ENCODE results near the gene BDNF.
A peak's percentile ranks its signal among the peaks of the same experiment; 100 is the strongest.

Gene BDNF

GRCh38 chr11:27618281-27618915 is 81.9 kb downstream of the BDNF start:
- Histone ChIP-seq H3K4me3 (ENCODE audit: low read length, poor library complexity, severe bottlenecking) (peak overlapping the region; percentile 9), H3K27me3 (ENCODE audit: insufficient read depth, low read length, poor library complexity, severe bottlenecking) (no peaks in the 10 kb centered on the region), H4K20me1 (ENCODE audit: insufficient read depth, low read length, poor library complexity, severe bottlenecking) (no peaks in the 10 kb centered on the region), H3K36me3 (ENCODE audit: insufficient read depth, low read length) (no peaks in the 10 kb centered on the region), H3K4me2 (ENCODE audit: low read depth, low read length, poor library complexity, severe bottlenecking) (peak overlapping the region; percentile 59), H3K79me2 (ENCODE audit: insufficient read depth, low read length) (no peaks in the 10 kb centered on the region), H3F3A (ENCODE audit: low read depth) (no peaks in the 10 kb centered on the region), H3K9me3 (ENCODE audit: insufficient read depth, low read depth, low read length) (no peaks in the 10 kb centered on the region), H2AFZ (ENCODE audit: low read length) (no peak overlapping the region), H3K9me2 (replicated peaks; ENCODE audit: low read depth, low read length) (no peaks in the 10 kb centered on the region), H3K4me1 (ENCODE audit: insufficient read depth, low read length, poor library complexity, severe bottlenecking) (peaks cover 13% of the 10 kb centered on the region), H3K9ac (ENCODE audit: low read depth, low read length, poor library complexity, severe bottlenecking) (no peak overlapping the region)
- TF ChIP-seq EZH2phosphoT487 (IDR thresholded peaks at IDR 0.05; ENCODE audit: borderline replicate concordance) (no peak), CTCF (conservative IDR thresholded peaks at IDR 0.05; ENCODE audit: low read length) (no peak)

GRCh38 chr11:27616711-27617110 is 83.5 kb downstream of the BDNF start:
- no peaks in the 10 kb centered on the region for H3K27me3 ChIP-seq (ENCODE audit: insufficient read depth, low read length, poor library complexity, severe bottlenecking)
- no peaks in the 10 kb centered on the region for H3K79me2 ChIP-seq (ENCODE audit: insufficient read depth, low read length)
- no peak overlapping the region for H2AFZ ChIP-seq (ENCODE audit: low read length)
- H3K4me1 ChIP-seq (ENCODE audit: insufficient read depth, low read length, poor library complexity, severe bottlenecking): peaks cover 13% of the 10 kb centered on the region
- H3F3A ChIP-seq (ENCODE audit: low read depth): no peaks in the 10 kb centered on the region
- no peak overlapping the region for H3K4me3 ChIP-seq (ENCODE audit: low read length, poor library complexity, severe bottlenecking)
- no peak for TF ChIP-seq CTCF (conservative IDR thresholded peaks at IDR 0.05; ENCODE audit: low read length)
- TF ChIP-seq EZH2phosphoT487 (IDR thresholded peaks at IDR 0.05; ENCODE audit: borderline replicate concordance): no peak
- no peaks in the 10 kb centered on the region for H3K36me3 ChIP-seq (ENCODE audit: insufficient read depth, low read length)
- H3K9ac ChIP-seq (ENCODE audit: low read depth, low read length, poor library complexity, severe bottlenecking): no peak overlapping the region
- H3K9me2 ChIP-seq (replicated peaks; ENCODE audit: low read depth, low read length): no peaks in the 10 kb centered on the region
- H3K9me3 ChIP-seq (ENCODE audit: insufficient read depth, low read depth, low read length): no peaks in the 10 kb centered on the region
- H4K20me1 ChIP-seq (ENCODE audit: insufficient read depth, low read length, poor library complexity, severe bottlenecking): no peaks in the 10 kb centered on the region
- H3K4me2 ChIP-seq (ENCODE audit: low read depth, low read length, poor library complexity, severe bottlenecking): no peak overlapping the region

GRCh38 chr11:27615833-27616232 is 84.4 kb downstream of the BDNF start:
- TF ChIP-seq EZH2phosphoT487 (IDR thresholded peaks at IDR 0.05; ENCODE audit: borderline replicate concordance): no peak
- TF ChIP-seq CTCF (conservative IDR thresholded peaks at IDR 0.05; ENCODE audit: low read length): no peak
- H3K4me2 ChIP-seq (ENCODE audit: low read depth, low read length, poor library complexity, severe bottlenecking): no peak overlapping the region
- no peaks in the 10 kb centered on the region for H4K20me1 ChIP-seq (ENCODE audit: insufficient read depth, low read length, poor library complexity, severe bottlenecking)
- peaks cover 13% of the 10 kb centered on the region for H3K4me1 ChIP-seq (ENCODE audit: insufficient read depth, low read length, poor library complexity, severe bottlenecking)
- no peak overlapping the region for H3K9ac ChIP-seq (ENCODE audit: low read depth, low read length, poor library complexity, severe bottlenecking)
- H2AFZ ChIP-seq (ENCODE audit: low read length): no peak overlapping the region
- no peak overlapping the region for H3K4me3 ChIP-seq (ENCODE audit: low read length, poor library complexity, severe bottlenecking)
- H3K9me3 ChIP-seq (ENCODE audit: insufficient read depth, low read depth, low read length): no peaks in the 10 kb centered on the region
- H3K79me2 ChIP-seq (ENCODE audit: insufficient read depth, low read length): no peaks in the 10 kb centered on the region
- no peaks in the 10 kb centered on the region for H3K9me2 ChIP-seq (replicated peaks; ENCODE audit: low read depth, low read length)
- no peaks in the 10 kb centered on the region for H3K27me3 ChIP-seq (ENCODE audit: insufficient read depth, low read length, poor library complexity, severe bottlenecking)
- no peaks in the 10 kb centered on the region for H3K36me3 ChIP-seq (ENCODE audit: insufficient read depth, low read length)
- H3F3A ChIP-seq (ENCODE audit: low read depth): no peaks in the 10 kb centered on the region
